Osteoblast (primary cell): ENCODE measurements around the gene PHKG2. TPM values are rescaled to one million over a fixed set of nuclear protein-coding genes. Genes with fewer than 3 reads are reported as not detected.

Source experiments
- DNase-seq: peaks from one replicate; pipeline ENCODE4 v3.0.0; 2011; ENCODE audit warnings: low spot score, mixed read lengths; ENCODE audit not compliant: insufficient read length; ENCODE audit errors: missing footprints
- H2AFZ ChIP-seq: 2 replicates; pipeline ENCODE4 v1.6.0; 2011; ENCODE audit warnings: mild to moderate bottlenecking, low read length
- H3K27ac ChIP-seq: 2 replicates; pipeline ENCODE4 v1.5.1; 2011; ENCODE audit warnings: mild to moderate bottlenecking, low read depth, low read length, moderate library complexity
- H3K27me3 ChIP-seq: 2 replicates; pipeline ENCODE4 v1.6.0; 2012; ENCODE audit warnings: mild to moderate bottlenecking, control low read depth, inconsistent platforms, low read length, moderate library complexity; ENCODE audit not compliant: insufficient read depth
- H3K36me3 ChIP-seq: 2 replicates; pipeline ENCODE4 v1.5.1; 2011; ENCODE audit warnings: mild to moderate bottlenecking, low read length, control low read depth, moderate library complexity; ENCODE audit not compliant: insufficient read depth
- H3K4me1 ChIP-seq: 2 replicates; pipeline ENCODE4 v1.5.1; 2011; ENCODE audit warnings: mild to moderate bottlenecking, low read length, control low read depth, moderate library complexity; ENCODE audit not compliant: insufficient read depth
- H3K4me2 ChIP-seq: 2 replicates; pipeline ENCODE4 v1.6.0; 2011; ENCODE audit warnings: mild to moderate bottlenecking, low read length; ENCODE audit not compliant: insufficient read depth
- H3K4me3 ChIP-seq: fragments of 200-600 bp; sonication (generic); 3 replicates; pipeline ENCODE4 v1.5.1; 2012; ENCODE audit warnings: mild to moderate bottlenecking, low read length, inconsistent platforms; ENCODE audit not compliant: insufficient read depth
- H3K79me2 ChIP-seq: 2 replicates; pipeline ENCODE4 v1.6.0; 2012; ENCODE audit warnings: mild to moderate bottlenecking, low read length, control low read depth, inconsistent platforms; ENCODE audit not compliant: insufficient read depth
- H3K9me3 ChIP-seq: 2 replicates; pipeline ENCODE4 v1.5.1; 2011; ENCODE audit warnings: low read depth, low read length, control low read depth
- H4K20me1 ChIP-seq: 2 replicates; pipeline ENCODE4 v1.6.0; 2012; ENCODE audit warnings: mild to moderate bottlenecking, low read length, control low read depth; ENCODE audit not compliant: insufficient read depth
- total RNA-seq: library from RNA; depleted of rRNA; stranded (reverse); fragments of >200 nt; gene quantifications from 2 replicates; pipeline ENCODE4 v1.2.3, GENCODE V29; 2012
- TF ChIP-seq, protein P1 (sequence below): IDR thresholded peaks from 2 replicates; pipeline ENCODE4 v1.5.1; 2011; ENCODE audit warnings: mild to moderate bottlenecking, low read depth, low read length, moderate library complexity; ENCODE audit errors: extremely low read depth

PHKG2 gene
- total RNA-seq, 1 donor = 25.0 TPM

DNA sequence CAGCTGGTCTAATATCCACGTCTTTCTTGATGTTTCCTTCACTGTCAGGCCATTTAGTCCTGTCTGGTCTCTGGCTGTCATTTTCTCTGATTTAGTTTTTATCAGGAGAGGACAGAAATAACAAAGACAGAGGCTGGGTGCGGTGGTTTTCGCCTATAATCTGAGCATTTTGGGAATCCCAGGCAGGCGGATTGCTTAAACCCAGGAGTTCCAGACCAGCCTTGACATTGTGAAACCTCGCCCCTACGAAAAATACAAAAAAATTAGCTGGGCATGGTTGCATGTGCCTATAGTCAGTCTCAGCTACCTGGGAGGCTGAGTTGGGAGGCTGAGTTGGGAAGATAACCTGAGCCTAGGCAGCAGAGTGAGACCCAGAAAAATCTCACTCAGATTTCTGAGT lies 42.2 kb upstream of the PHKG2 start:
- Histone ChIP-seq H3K4me1 (no peaks in the 10 kb centered on the region), H4K20me1 (peaks cover 28% of the 10 kb centered on the region), H3K36me3 (peaks cover 84% of the 10 kb centered on the region), H3K4me2 (no peak overlapping the region), H3K27me3 (no peaks in the 10 kb centered on the region), H3K4me3 (no peak overlapping the region), H3K9me3 (no peaks in the 10 kb centered on the region), H3K79me2 (peaks cover 22% of the 10 kb centered on the region), H3K27ac (no peak overlapping the region), H2AFZ (no peak overlapping the region)
- no peak for DNase-seq
- TF ChIP-seq, protein P1, sequence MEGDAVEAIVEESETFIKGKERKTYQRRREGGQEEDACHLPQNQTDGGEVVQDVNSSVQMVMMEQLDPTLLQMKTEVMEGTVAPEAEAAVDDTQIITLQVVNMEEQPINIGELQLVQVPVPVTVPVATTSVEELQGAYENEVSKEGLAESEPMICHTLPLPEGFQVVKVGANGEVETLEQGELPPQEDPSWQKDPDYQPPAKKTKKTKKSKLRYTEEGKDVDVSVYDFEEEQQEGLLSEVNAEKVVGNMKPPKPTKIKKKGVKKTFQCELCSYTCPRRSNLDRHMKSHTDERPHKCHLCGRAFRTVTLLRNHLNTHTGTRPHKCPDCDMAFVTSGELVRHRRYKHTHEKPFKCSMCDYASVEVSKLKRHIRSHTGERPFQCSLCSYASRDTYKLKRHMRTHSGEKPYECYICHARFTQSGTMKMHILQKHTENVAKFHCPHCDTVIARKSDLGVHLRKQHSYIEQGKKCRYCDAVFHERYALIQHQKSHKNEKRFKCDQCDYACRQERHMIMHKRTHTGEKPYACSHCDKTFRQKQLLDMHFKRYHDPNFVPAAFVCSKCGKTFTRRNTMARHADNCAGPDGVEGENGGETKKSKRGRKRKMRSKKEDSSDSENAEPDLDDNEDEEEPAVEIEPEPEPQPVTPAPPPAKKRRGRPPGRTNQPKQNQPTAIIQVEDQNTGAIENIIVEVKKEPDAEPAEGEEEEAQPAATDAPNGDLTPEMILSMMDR = no peak

DNA sequence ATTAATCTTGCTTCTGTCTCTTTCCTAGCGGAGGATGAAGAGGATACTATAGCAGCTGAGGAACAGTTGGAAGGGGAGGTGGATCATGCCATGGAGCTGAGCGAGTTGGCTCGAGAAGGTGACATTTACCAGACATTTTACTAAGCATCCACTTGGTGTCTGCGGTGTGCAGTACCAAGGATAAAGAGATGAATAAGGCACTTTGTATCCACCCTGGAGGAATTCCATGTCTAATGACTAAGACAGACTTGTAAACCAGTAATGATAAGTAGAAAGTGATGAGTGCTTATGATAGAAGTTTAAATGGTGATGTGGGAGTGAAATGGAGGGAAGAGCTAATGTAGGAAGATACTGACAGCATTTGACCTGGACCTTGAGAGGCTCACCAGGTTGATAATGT lies 37.3 kb upstream of the PHKG2 start:
- Histone ChIP-seq H3K4me1 (peaks cover 10% of the 10 kb centered on the region), H3K4me2 (no peak overlapping the region), H3K27ac (no peak overlapping the region), H2AFZ (no peak overlapping the region), H3K27me3 (no peaks in the 10 kb centered on the region), H4K20me1 (peaks cover 42% of the 10 kb centered on the region), H3K9me3 (no peaks in the 10 kb centered on the region), H3K4me3 (no peak overlapping the region), H3K36me3 (peaks cover 93% of the 10 kb centered on the region), H3K79me2 (peaks cover 4% of the 10 kb centered on the region)
- no peak for DNase-seq
- TF ChIP-seq, protein P1 = no peak

DNA sequence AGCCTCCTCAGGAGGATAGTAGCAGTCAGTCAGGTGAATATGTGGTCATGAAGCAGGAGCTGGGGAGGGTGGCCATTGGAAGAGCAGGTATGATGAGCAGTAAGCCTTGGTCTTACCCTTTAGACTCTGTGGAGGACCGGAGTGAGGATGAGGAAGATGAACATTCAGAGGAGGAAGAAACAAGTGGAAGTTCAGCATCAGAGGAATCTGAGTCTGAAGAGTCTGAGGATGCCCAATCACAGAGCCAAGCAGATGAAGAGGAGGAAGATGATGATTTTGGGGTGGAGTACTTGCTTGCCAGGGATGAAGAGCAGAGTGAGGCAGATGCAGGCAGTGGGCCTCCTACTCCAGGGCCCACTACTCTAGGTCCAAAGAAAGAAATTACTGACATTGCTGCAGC lies 36.5 kb upstream of the PHKG2 start:
- TF ChIP-seq, protein P1 = no peak
- no peaks in the 10 kb centered on the region for H3K9me3 ChIP-seq
- no peak overlapping the region for H3K4me2 ChIP-seq
- H3K27ac ChIP-seq = no peak overlapping the region
- H3K36me3 ChIP-seq = peaks cover 93% of the 10 kb centered on the region
- H3K4me1 ChIP-seq = peaks cover 10% of the 10 kb centered on the region
- DNase-seq = no peak
- H3K4me3 ChIP-seq = no peak overlapping the region
- H4K20me1 ChIP-seq = peaks cover 49% of the 10 kb centered on the region
- H3K27me3 ChIP-seq = no peaks in the 10 kb centered on the region
- no peak overlapping the region for H2AFZ ChIP-seq
- H3K79me2 ChIP-seq = peaks cover 12% of the 10 kb centered on the region

DNA sequence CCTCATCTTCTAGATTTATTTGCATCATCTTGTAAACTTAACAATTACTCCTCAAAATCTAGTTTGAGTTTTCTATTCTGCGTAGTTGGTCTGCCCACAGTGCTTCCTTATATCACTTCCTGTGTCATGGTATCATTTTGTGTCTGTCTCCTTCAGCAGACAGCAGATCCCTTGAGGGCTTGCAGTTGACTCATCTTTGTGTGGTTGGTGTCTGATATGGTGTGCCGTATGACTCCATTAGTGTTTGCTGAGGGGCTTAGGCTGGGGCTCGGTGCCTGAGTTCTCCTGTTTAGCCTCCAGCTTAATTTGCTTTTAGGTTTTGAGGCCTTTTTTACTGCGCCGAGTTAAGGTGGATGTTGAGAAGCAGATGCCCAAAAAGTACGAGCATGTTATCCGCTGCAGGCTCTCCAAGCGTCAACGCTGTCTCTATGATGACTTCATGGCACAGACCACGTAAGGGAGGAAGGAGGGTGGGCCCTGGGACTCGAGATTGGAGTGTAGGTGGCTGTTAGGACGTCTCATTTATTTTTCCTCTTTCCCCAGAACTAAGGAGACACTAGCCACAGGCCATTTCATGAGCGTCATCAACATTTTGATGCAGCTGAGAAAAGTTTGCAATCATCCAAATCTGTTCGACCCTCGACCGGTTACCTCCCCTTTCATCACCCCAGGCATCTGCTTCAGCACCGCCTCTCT lies 32.3 kb upstream of the PHKG2 start:
- H3K36me3 ChIP-seq = peaks cover 81% of the 10 kb centered on the region
- DNase-seq = peak; percentile 86
- peak overlapping the region; percentile 49 for H3K27ac ChIP-seq
- H3K27me3 ChIP-seq = no peaks in the 10 kb centered on the region
- H3K4me1 ChIP-seq = peaks cover 10% of the 10 kb centered on the region
- H4K20me1 ChIP-seq = peaks cover 51% of the 10 kb centered on the region
- no peak overlapping the region for H2AFZ ChIP-seq
- H3K9me3 ChIP-seq = no peaks in the 10 kb centered on the region
- no peak overlapping the region for H3K4me2 ChIP-seq
- TF ChIP-seq, protein P1 = no peak
- no peak overlapping the region for H3K4me3 ChIP-seq
- H3K79me2 ChIP-seq = peaks cover 46% of the 10 kb centered on the region
